Measurements from ENCODE around the gene TBC1D4.

TBC1D4 gene

DNA sequence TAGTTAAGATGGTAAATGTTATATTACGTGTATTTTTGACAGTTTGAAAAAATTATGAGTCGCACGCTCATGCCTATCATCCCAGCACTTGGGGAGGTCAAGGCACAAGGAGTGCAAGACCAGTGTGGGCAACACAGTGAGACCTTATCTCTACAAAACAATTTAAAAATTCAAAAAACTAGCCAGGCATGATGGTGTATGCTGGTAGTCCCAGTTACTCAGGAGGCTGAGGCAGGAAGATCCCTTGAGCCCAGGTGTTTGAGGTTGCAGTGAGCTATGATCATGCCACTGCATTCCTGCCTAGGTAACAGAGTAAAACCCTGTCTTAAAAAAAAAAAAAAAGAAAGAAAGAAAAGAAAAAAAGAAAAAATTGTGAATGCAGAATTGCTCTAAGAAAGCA lies 58.0 kb downstream of the TBC1D4 start:
- H3K4me3 ChIP-seq (ENCODE audit: low read depth, low read length), result no peak overlapping the region
- TF ChIP-seq, protein P1, sequence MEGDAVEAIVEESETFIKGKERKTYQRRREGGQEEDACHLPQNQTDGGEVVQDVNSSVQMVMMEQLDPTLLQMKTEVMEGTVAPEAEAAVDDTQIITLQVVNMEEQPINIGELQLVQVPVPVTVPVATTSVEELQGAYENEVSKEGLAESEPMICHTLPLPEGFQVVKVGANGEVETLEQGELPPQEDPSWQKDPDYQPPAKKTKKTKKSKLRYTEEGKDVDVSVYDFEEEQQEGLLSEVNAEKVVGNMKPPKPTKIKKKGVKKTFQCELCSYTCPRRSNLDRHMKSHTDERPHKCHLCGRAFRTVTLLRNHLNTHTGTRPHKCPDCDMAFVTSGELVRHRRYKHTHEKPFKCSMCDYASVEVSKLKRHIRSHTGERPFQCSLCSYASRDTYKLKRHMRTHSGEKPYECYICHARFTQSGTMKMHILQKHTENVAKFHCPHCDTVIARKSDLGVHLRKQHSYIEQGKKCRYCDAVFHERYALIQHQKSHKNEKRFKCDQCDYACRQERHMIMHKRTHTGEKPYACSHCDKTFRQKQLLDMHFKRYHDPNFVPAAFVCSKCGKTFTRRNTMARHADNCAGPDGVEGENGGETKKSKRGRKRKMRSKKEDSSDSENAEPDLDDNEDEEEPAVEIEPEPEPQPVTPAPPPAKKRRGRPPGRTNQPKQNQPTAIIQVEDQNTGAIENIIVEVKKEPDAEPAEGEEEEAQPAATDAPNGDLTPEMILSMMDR (IDR thresholded peaks at IDR 0.05; ENCODE audit: low read depth, low read length), result no peak

DNA sequence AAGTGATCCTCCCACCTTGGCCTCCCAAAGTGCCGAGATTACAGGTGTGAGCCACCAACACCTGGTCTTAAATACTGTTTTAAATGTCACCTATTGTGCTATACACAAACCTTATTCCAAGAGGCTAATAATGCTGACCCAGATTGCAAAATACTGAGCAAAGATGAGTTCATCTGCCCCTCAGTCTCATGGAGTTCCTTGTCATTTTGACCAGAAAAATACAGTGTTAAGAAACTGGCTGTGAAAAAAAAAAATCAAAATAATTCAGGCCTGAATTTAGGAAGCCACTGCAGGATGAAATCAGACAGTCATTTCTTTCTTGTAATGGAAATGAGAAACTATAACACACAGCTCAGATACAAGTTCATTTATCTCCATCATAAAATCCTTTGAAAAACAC lies 59.9 kb downstream of the TBC1D4 start:
- H3K4me3 ChIP-seq (ENCODE audit: low read depth, low read length), result no peak overlapping the region
- TF ChIP-seq, protein P1 (IDR thresholded peaks at IDR 0.05; ENCODE audit: low read depth, low read length), result no peak

DNA sequence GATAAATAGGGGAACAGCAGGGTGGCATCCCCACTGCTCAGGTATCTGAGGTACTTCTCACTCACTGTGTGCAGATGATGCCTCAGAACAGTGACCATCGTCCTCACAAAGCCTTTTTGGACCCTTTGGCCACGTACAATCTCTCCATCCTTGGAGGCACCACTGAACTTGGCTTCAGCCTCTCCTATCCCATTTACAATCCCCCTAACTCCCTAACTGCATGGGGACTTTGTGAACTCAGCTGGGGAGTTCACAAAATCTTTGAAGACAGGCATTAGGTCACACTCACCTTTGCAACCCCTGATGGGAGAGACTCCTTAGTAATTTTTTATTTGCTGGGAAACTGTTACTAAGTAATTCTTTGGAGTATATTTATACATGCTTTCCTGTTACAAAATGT lies 60.8 kb downstream of the TBC1D4 start:
- H3K4me3 ChIP-seq (ENCODE audit: low read depth, low read length), result no peak overlapping the region
- TF ChIP-seq, protein P1 (IDR thresholded peaks at IDR 0.05; ENCODE audit: low read depth, low read length), result no peak

DNA sequence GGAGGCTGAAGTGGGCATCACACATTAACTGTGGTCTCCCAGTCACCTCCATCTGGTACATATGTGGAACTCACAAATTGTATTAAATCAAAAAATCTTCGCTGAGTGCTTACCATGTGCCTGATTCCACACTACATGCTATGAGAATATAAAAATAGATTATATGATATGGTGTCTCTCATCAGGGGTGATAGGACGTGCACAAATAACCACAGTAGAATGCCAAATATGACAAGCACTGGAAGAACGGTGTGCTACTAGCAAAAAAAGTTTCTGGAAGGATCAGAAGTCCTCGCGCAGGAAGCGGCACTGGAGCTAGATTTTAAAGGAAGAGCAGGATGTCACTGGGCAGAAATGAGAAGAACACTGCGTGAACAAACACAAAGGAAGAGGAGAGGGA lies 62.3 kb downstream of the TBC1D4 start:
- TF ChIP-seq, protein P1 (IDR thresholded peaks at IDR 0.05; ENCODE audit: low read depth, low read length), result no peak
- no peak overlapping the region for H3K4me3 ChIP-seq (ENCODE audit: low read depth, low read length)

DNA sequence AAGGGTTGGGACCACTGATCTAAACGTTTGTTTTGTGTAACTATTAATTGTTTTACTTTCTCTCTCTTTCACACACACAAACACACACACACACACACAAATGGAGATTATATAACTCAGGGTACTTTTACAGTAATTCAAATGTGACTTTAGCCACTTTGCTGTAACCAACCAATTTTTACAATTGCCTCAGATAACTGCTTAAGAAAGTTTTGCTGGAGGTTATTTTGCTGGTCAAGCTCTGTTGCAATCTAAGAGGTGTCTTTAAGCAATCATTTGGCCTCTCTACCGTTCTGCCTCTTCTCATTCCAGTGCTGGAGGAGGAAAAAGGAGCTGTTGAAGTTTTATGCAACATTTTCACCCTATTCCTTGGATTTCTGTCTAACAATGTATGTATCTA lies 63.0 kb downstream of the TBC1D4 start:
- TF ChIP-seq, protein P1 (IDR thresholded peaks at IDR 0.05; ENCODE audit: low read depth, low read length), result no peak
- no peak overlapping the region for H3K4me3 ChIP-seq (ENCODE audit: low read depth, low read length)

DNA sequence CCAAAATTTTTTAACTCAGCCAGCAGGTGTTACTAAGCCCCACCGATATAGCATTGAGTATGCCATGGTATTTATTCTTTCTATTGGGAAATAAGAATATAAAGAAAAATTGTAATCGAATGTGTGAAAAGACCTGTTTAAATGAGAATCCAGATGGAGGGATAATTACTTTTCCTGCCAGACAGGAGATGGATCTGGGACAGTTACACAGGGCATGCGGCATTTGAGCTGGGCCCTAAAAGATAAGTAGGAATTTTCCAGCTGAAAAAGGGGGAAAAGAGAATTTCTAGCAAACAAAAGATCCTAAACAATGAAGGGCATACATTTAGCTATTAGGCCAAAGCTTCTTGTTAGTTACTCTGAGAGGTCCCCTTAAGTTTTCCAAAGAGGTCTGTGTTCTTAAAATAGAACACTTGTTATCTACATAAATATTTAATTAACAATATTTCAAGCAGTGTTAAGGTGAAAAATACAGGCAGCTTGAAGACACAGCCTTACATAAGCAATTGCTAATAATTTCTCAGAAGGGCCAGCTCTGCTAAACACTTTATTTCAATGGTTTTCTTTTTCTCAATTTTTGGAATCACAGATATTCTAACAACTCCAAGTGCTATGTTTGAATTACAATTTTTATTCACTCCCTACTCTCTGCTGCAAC lies 63.7 kb downstream of the TBC1D4 start:
- TF ChIP-seq, protein P1 (IDR thresholded peaks at IDR 0.05; ENCODE audit: low read depth, low read length), result no peak
- no peak overlapping the region for H3K4me3 ChIP-seq (ENCODE audit: low read depth, low read length)

DNA sequence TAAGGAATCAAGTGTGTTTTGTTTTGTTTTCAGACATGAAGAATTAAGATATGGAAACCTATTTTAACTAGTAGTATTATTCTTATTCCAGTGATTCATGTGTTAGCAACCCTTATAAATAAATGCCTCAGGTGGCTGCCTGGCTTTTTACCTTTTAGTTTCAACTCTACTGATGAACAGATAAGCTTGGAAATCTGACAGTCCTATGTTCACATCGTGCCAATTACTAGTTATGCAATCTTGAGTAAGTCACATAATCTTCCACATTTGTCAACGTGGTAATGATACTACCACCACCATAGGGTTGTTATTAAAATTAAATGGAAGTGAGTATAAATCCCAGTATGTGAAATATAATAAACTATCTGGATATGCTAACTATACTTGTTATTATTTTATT lies 64.3 kb downstream of the TBC1D4 start:
- TF ChIP-seq, protein P1 (IDR thresholded peaks at IDR 0.05; ENCODE audit: low read depth, low read length), result no peak

More for the DNA sequence above, 64.3 kb downstream of the TBC1D4 start:
- H3K4me3 ChIP-seq (ENCODE audit: low read depth, low read length), result no peak overlapping the region

All from WI38 (cell line).